HG02981 (cell line): ENCODE measurements around the gene ZNF763.
"Not testable (repeated sequence)": the region's sequence is repeated elsewhere in the genome, so short reads cannot be mapped to it uniquely, and the experiment has no call there.

ENCODE experiments used
- ATAC-seq: cut with Tn5 transposase; IDR thresholded peaks from one replicate; pipeline ENCODE4 v1.9.1; 2021; ENCODE audit warnings: mild to moderate bottlenecking, moderate library complexity; ENCODE audit not compliant: unreplicated experiment

Gene ZNF763

GRCh38 chr19:11971041-11971440 lies 6.2 kb downstream of the ZNF763 start:
- ATAC-seq = no peak

DNA sequence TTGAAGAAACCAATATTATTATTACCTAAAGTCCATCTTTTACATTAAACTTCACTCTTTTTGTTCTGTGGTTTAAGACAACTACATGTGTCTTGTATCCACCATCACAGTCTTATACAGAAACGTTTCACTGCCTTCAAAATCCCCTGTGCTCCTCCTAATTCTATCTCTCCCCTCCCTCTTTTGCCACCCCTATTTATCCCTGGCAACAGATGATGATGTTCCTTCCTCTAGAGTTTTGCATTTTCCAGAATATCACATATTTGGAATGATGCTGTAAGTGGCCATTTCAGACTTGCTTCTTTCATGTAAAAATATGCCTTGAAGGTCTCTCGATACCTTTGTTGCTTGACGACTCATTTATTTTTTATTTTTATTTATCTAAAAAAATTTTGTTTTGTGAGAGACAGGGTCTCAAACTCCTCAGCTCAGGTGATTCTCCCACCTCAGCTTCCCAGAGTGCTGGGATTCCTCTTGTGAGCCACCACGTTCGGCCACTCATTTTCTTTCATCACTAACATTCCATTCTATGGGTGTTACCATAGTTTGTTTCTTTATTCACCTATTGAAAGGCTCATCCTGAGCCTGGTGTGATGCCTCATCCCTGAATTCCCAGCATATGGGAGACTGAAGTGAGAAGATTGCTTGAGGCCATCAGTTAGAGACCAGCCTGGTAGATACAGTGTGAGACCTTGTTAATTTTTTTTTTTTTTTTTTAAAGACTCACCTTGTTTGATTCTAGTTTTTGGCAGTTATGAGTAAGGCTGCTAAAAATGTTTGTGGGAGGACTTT lies 8.4 kb downstream of the ZNF763 start:
- no peak for ATAC-seq

- ATAC-seq = no peak
Measured at GRCh38 chr19:11978492-11979100, 13.8 kb downstream of the ZNF763 start.

- ATAC-seq = no peak
Measured at GRCh38 chr19:11979527-11979926, 14.7 kb downstream of the ZNF763 start.

DNA sequence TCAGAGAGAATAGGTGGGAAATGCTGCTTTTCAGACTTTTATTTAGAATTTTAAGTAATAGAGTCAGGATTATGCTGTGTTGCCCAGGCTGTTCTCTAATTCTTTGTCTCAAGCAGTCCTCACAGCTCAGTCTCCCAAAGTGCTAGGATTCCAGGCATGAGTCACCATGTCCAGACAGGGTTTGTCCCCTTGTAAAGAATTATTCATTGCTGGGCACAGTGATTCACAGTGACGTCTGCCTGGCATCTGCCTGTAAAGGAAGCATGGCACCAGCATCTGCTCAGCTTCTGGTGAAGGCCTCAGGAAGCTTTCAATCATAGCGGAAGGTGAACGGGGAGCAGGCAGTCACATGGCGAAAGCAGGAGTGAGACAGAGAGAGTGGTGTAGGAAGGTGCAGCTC lies 17.7 kb downstream of the ZNF763 start:
- ATAC-seq = no peak

DNA sequence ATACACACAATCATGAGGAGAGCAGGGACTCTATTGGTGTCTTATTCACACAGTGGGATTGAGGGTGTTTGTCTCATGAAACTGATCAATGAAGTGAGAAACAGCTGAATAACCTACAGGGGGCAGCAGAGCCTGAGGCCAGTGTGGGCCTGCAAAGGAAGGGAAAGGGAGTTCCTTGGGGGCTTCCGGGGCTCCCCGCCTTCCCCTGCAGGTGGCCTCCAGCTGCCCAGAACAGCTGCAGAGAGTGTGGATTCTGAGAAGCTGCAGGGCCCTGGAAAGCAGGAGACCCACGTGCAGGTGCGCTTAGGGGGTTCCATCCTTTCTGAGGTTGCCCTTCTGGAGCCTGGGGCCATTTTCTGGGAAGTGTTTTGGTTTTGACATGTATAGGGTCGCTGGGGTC lies 20.1 kb downstream of the ZNF763 start:
- no peak for ATAC-seq

DNA sequence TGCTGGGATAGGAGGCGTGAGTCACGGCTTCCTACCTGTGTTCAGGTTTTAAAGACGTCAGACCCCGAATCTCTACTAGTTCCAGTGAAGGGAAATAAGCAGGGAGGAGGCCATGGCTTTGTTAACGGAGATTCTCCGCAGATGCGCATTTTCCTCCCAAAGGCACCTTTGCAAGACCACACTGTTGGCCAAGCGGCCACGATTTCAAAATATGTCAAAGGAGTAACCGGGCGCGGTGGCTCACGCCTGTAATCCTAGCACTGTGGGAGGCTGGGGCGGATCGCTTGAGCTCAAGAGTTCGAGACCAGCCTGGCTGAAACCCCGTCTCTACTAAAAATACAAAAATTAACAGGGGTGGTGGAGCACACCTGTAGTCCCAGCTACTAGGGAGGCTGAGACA lies 21.9 kb downstream of the ZNF763 start:
- ATAC-seq = no peak

- ATAC-seq = peak; percentile 89
Measured at GRCh38 chr19:11987405-11988281, 22.8 kb downstream of the ZNF763 start.

GRCh38 chr19:11989112-11989456 lies 24.2 kb downstream of the ZNF763 start:
- no peak for ATAC-seq

DNA sequence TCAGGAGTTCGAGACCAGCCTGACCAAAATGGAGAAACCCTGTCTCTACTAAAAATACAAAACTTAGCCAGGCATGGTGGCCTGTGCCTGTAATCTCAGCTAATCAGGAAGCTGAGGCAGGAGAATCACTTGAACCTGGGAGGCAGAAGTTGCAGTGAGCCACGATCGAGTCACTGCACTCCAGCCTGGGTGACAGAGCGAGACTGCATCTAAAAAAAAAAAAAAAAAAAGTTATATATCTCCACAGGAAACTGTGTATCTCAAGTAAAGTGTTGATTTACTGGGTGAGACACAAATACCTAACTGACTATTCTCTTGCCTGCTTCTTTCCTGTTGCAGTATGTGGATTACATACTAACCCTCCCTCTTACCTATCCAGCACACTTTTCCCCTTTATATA lies 27.1 kb downstream of the ZNF763 start:
- not testable (repeated sequence) for ATAC-seq

DNA sequence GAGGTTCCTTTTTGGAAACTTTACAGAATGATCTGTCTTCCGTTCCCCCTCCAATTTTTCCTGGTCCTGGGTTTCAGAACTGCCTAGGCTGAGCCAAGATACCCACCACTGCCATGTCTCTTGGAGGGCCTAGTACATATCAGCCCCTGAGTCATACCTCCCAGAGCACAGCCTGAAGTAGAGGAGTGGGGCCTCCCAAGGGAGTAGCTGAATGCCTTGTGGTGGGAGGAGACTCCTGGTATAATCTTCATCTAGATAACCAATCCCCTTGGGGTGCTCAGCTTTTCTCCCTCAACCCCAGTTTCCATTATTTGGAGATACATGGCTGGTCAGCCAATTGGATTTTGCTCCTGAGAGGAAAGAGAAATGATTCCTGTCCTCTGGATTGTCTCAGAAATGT lies 30.3 kb downstream of the ZNF763 start:
- no peak for ATAC-seq

- ATAC-seq = peak; percentile 60
Measured at GRCh38 chr19:12000152-12000981, 35.5 kb downstream of the ZNF763 start.

DNA sequence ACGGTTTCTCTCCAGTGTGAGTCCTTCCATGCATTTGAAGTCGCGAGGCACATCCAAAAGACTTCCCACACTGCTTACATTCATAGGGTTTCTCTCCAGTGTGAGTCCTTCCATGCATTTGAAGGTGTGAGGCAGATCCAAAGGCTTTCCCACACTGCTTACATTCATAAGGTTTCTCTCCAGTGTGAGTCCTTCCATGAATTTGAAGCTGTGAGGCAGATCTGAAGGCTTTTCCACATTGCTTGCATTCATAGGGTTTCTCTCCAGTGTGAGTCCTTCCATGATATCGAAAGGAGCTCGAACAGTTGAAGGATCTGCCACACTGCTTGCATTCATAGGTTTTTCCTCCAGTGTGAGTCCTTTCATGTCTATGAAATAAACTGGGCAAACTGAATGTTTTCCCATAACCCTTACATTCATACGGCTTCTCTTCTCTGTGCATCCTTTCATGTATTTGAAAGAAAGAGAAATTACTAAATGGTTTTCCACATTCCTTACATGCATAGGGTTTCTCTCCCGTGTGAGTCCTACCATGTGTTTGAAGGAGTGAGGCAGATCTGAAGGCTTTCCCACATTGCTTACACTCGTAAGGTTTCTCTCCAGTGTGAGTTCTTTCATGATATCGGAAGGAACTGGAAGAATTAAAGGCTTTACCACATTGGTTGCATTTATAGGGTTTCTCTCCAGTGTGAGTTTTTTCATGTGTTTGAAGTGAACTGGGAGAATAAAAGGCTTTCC lies 50.3 kb downstream of the ZNF763 start:
- ATAC-seq = no peak

- ATAC-seq = no peak
Measured at GRCh38 chr19:12015753-12016116, 50.9 kb downstream of the ZNF763 start.
